SU-DHL-6 (cell line): Measurements from ENCODE around the gene PDZD7.

Experiments used
- EZH2phosphoT487 ChIP-seq: fragments of 200-600 bp; sonication (generic), shearing (Covaris generic); conservative IDR thresholded peaks from 2 replicates; pipeline ENCODE4 v1.6.1; 2018; ENCODE audit warnings: mild to moderate bottlenecking, antibody characterized with exemption, low read length, moderate library complexity, mixed read lengths
- TF ChIP-seq, protein P1 (sequence below): fragments of 200-600 bp; sonication (generic); IDR thresholded peaks from one replicate; pipeline ENCODE4 v1.5.1; 2017; ENCODE audit warnings: antibody characterized with exemption, mild to moderate bottlenecking, low read length, moderate library complexity; ENCODE audit not compliant: insufficient read depth, poor library complexity, severe bottlenecking

DNA sequence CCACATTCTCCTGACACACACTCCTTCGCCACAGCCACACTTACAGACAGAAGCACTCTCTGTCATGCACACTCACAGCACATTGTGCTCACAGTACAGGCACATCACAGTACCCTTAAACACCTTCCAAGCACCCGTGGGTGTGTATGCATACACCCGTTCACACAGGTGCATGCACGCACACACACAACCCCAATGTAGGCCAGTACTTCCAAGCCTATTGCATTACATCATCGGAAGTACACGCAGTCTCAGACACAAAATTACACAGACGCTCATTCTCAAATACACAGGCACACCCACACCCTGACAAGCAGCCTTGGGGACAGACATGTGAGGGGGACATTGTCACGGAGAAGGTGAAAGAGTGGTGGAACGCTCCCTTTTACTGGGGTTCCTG, 42.0 kb upstream of the PDZD7 start:
- TF ChIP-seq EZH2phosphoT487: no peak
- TF ChIP-seq, protein P1, sequence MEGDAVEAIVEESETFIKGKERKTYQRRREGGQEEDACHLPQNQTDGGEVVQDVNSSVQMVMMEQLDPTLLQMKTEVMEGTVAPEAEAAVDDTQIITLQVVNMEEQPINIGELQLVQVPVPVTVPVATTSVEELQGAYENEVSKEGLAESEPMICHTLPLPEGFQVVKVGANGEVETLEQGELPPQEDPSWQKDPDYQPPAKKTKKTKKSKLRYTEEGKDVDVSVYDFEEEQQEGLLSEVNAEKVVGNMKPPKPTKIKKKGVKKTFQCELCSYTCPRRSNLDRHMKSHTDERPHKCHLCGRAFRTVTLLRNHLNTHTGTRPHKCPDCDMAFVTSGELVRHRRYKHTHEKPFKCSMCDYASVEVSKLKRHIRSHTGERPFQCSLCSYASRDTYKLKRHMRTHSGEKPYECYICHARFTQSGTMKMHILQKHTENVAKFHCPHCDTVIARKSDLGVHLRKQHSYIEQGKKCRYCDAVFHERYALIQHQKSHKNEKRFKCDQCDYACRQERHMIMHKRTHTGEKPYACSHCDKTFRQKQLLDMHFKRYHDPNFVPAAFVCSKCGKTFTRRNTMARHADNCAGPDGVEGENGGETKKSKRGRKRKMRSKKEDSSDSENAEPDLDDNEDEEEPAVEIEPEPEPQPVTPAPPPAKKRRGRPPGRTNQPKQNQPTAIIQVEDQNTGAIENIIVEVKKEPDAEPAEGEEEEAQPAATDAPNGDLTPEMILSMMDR: no peak
